Smooth muscle cell of the pulmonary artery (primary cell): Measurements from ENCODE around the gene TIGD4. TPM values are rescaled to one million over a fixed set of nuclear protein-coding genes. Genes with fewer than 3 reads are reported as not detected.

ENCODE experiments used
- total RNA-seq: library from RNA; depleted of rRNA; stranded (reverse); fragments of >200 nt; gene quantifications from 2 replicates; pipeline ENCODE4 v1.2.3, GENCODE V29; 2014

TIGD4 gene
- total RNA-seq = 0.26 and 0.43 TPM in 2 replicates

GRCh38 chr4:152779513-152780266 is at the start of gene TIGD4, which contains the start of gene ARFIP1:
Gene TIGD4 (minus strand): TSS chr4:152779730. CDS start chr4:152771004, 8,726 bp downstream.
Gene ARFIP1 (plus strand): TSS chr4:152779954. CDS start chr4:152829634, 49,680 bp downstream.

Other genes starting within 250 kb of the TIGD4 start
- 44.6 and 45.1 TPM in 2 replicates for gene FBXW7, start 243.6 kb downstream of the TIGD4 start, total RNA-seq
- 0.33 and 1.7 TPM in 2 replicates for gene TMEM154, start 99.7 kb downstream of the TIGD4 start, total RNA-seq
- 33.5 and 45.5 TPM in 2 replicates for gene ARFIP1, start 224 bp upstream of the TIGD4 start, total RNA-seq
- 0.20 and 0.26 TPM in 2 replicates for gene FHDC1, start 156.6 kb upstream of the TIGD4 start, total RNA-seq